HG03432 (cell line): Measurements from ENCODE around the gene C1orf21.
A peak's percentile ranks its signal among the peaks of the same experiment; 100 is the strongest.

Experiments used
- ATAC-seq: cut with Tn5 transposase; IDR thresholded peaks from one replicate; pipeline ENCODE4 v1.9.1; 2021; ENCODE audit warnings: mild to moderate bottlenecking, moderate library complexity; ENCODE audit not compliant: unreplicated experiment

Gene C1orf21

DNA sequence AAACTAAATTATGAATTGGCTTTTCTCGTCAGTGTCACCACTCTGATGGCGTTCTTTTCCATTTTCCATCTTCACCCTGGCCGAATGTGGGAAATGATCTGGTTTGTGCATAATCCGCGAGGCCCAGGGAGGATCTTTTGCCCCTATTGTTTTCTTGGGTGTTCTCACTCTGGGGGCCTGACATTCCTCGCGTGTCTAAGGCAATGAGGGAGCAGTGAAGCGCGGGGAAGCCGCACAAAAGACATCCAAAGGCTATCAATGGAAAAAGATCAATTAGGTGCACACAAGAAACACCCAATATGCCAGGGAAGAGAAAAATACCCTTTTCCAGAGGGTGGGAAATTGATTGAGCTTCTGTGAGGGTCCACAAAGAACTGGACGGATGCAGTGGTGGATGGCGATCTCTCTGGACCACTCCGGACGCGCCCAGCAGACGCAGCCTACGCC is 941 bp upstream of the C1orf21 start:
- ATAC-seq = no peak

- ATAC-seq = no peak
These were observed 243 bp downstream of the C1orf21 start for GRCh38 chr1:184387069-184387475.

GRCh38 chr1:184387476-184388318 is 868 bp downstream of the C1orf21 start:
- ATAC-seq = peak; percentile 23

DNA sequence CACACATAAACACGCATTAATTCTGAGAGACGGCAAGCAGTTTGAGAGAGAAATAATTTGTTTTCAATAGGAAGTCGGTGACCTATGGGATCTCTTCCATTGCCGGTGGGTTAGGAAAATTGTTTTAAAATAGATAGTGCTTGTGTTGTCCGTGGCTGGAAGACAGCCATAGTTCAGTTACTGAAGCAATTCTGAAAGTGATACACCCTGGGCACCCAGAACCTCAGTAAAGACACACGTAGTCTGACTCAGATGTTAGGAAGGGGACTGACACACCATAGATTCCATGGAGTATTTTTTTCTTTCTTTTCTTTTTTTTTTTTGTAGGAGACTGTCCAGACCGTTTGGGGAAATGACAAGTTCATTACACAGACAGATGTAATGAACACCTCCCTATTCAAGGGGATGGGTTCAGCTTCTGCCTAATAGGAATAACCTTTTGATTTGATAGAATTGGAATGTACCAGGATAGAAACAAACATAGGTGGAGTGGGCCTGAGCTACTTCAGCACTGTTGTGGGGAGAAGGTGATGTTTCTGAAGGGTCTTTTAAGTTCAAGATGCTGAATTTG is 1.6 kb downstream of the C1orf21 start:
- ATAC-seq = no peak

- ATAC-seq = no peak
These were observed 2.1 kb downstream of the C1orf21 start for GRCh38 chr1:184388971-184389370.

DNA sequence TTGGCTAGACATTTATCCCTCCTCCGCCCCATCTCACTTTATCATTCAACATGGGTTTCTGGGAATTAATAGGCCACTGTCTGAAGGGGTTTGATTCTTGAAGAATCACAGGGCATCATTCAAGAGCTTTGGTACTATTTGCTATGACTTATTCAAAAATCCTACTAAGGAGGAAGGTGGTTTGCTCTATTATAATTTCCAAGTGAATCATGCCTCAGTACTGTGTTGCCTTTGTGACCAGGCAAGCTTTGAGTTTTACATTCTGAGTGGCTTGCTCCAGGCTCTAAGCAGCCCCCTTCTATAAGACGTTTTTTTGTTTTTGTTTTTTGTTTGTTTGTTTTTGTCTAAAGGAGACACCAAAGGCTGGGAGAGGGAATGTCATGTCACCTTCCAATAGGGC is 2.6 kb downstream of the C1orf21 start:
- no peak for ATAC-seq

- ATAC-seq = no peak
These were observed 4.1 kb downstream of the C1orf21 start for GRCh38 chr1:184390889-184391288.

DNA sequence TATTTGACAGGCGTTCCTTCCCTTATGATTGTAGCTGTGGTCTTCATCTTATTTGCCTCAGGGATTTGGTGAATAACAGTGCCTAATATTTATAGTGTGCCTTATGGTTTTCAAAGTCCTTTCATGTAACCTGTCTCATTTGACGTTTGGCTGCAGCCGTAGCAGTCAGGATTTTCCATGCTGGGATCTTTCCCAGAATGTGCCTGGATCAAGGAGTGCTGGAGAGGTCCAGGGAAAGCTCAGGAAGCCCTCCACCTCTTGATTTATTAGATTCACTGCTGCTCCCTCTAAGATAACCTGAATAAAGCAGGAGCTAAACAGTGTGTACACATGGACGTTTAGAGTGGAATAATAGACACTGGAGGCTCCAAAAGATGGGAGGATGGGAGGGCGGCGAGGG is 5.2 kb downstream of the C1orf21 start:
- no peak for ATAC-seq

DNA sequence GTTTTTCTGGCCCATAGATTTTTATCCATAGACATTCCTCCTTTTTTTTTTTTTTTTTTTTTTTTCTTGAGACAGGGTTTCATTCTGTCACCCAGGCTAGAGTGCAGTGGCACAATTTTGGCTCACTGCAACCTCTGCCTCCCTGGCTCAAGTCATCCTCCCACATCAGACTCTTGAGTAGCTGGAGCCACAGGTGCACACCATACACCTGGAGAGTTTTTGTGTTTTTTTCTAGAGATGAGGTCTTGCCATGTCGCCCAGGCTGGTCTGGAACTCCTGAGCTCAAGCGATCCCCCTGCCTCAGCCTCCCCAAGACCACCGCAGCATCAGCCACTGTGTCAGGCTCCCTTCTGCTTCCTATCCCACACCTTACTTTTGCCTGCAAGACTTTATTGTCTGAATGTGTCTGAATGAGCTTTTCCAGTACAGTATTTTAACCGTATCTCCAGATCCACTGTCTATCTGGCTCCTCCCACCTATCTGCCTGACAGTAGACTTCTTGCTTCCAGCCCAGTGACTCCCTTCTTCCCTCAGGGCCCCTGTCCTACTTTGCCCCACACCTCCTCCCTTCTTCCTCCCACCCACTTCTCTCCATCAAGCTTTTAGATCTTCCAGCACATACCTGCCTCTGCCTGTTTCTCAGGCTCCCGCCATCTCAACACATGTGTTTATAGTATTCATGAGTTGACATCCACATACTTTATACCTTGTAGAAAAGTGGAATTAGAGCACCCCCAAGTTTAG is 6.1 kb downstream of the C1orf21 start:
- ATAC-seq = no peak

GRCh38 chr1:184393962-184394361 is 7.1 kb downstream of the C1orf21 start:
- ATAC-seq = no peak

DNA sequence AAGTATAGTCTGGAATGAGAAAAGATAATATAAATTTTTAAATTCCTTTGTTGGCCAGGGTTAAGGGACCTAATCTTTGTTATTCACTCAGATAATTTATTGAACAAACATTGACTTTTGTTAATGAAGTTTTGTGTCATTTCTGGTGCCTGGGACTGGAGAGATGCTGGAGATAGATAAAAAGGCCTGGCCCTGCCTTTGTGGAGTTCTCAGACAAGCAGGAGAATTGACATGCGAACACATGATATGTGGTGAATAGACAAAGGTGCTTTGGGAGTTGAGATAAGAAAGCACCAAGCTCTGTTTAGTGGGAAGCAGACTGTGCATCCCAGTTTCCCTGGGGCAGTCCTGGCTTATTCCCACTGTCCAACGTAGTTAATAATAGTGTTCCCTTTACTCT is 8.5 kb downstream of the C1orf21 start:
- no peak for ATAC-seq

- no peak for ATAC-seq
These were observed 9.2 kb downstream of the C1orf21 start for GRCh38 chr1:184395937-184396480.

- ATAC-seq = no peak
These were observed 12.5 kb downstream of the C1orf21 start for GRCh38 chr1:184399192-184399847.

DNA sequence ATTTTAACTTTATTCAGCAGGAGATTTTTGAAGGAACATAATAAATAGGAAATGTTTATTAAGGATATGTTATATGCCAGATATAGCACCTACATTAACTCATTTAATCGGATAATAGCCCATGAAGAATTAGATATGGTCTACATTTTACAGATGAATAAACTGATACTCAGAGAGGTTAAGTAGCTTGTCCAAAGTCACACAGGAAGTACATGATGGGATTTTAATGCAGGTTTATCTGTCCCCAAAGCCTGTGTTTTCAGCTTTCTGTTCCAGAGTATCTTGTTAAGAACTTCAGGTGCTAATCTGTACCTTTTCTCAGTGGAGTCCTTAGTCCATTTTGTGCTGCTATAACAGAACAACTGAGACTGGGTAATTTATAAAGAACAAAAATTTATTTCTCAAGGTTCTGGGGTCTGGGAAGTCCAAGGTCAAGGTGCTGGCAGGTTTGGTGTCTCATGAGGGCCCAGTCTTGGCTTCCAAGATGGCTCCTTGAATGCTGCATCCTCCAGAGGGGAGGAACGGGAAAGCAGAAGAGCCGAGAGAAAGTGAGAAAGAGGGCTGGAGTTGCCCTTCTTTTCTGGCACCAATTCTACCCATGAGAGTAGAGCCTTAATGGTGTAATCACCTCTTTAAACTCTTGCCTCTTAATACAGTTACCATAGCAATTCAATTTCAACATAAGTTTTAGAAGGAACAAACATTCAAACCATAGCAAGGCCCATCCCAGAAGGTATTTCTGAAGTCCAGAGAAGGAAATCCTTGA is 17.3 kb downstream of the C1orf21 start:
- ATAC-seq = no peak

GRCh38 chr1:184404727-184405027 is 17.8 kb downstream of the C1orf21 start:
- no peak for ATAC-seq

- no peak for ATAC-seq
These were observed 18.4 kb downstream of the C1orf21 start for GRCh38 chr1:184405094-184405800.

DNA sequence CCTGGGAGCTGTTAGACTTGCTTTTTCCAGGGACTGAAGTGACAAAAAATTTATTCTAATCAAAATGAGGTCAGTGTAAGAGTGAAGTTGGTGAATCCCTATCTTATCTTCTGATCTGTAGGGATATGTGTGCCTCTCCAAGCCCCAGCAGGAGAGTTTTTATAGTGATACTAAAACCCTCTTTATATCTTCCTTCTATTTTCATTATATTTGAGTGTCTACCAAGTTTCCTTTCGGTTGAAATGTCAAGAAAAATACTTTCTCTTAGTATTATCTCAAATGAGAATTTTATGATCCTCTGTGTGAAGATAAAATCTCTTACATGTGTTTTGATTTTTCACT is 18.9 kb downstream of the C1orf21 start:
- no peak for ATAC-seq

- no peak for ATAC-seq
These were observed 19.6 kb downstream of the C1orf21 start for GRCh38 chr1:184406479-184406878.

DNA sequence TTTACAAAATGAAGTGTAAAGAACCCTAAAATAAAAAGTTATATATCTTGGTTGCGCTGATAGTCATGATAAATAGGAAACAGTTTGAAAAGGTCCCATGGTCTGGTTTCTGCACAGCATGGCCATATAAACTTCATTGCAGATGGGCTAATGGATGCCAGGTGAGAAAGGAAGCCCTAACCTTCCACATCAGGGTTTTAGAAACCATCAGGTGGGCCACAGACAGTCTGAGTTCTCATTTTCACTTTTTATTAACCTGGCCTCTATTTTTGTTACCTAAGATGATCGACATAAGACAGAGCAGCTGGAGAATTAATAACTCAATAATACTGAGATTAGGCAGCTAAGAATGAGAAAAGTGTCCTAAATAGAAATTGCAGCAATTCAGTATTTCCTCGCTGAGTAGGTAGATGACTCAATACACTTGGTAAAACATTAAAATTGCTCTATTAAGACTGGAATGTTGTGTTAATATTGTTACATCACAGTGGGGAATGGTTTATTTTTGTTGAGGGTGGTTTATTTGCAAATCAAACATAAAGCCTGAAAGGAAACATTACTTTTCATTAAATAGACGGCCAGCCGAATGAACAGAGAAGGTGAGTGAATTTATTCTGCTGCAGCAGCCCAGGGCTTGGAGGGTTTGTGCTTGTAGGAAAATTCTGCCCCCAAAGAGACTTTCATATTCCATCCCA is 21.1 kb downstream of the C1orf21 start:
- no peak for ATAC-seq
